WI38 (cell line): ENCODE results near the gene OR6B3.

ENCODE experiments used
- H3K4me3 ChIP-seq: 2 replicates; pipeline ENCODE4 v1.5.1; 2011; ENCODE audit warnings: low read depth, mild to moderate bottlenecking, control low read depth, low read length
- CTCF ChIP-seq: IDR thresholded peaks from 2 replicates; pipeline ENCODE4 v1.5.1; 2012; ENCODE audit warnings: low read depth, mild to moderate bottlenecking, control low read depth, low read length

The OR6B3 gene

GRCh38 chr2:240053173-240054155 lies at the start of gene OR6B3:
TSS of gene OR6B3 (minus strand) at chr2:240053521.
- no peak for TF ChIP-seq CTCF
- H3K4me3 ChIP-seq: no peak within 1 kb of the TSS

GRCh38 chr2:240098349-240098748 lies 45.0 kb upstream of the OR6B3 start:
- H3K4me3 ChIP-seq: no peak overlapping the region
- TF ChIP-seq CTCF: no peak

- no peak for TF ChIP-seq CTCF
- no peak overlapping the region for H3K4me3 ChIP-seq
These were observed 42.5 kb upstream of the OR6B3 start for GRCh38 chr2:240095556-240096523.

GRCh38 chr2:240089306-240089705 lies 36.0 kb upstream of the OR6B3 start:
- H3K4me3 ChIP-seq: no peak overlapping the region
- no peak for TF ChIP-seq CTCF

GRCh38 chr2:240086563-240086962 lies 33.2 kb upstream of the OR6B3 start:
- no peak for TF ChIP-seq CTCF
- H3K4me3 ChIP-seq: no peak overlapping the region

GRCh38 chr2:240078631-240079030 lies 25.3 kb upstream of the OR6B3 start:
- no peak for TF ChIP-seq CTCF
- H3K4me3 ChIP-seq: no peak overlapping the region
